Right lobe of liver (tissue), 6 donors: Measurements from ENCODE around the gene DUSP6. TPM values are rescaled to one million over a fixed set of nuclear protein-coding genes. Genes with fewer than 3 reads are reported as not detected.

ENCODE experiments used
- ATAC-seq, 4 donors: fragments of 200-7000 bp; cut with Tn5 transposase; one replicate each; pipeline ENCODE4 v1.9.1; 2020; ENCODE audit warnings: mild to moderate bottlenecking in 4 of 4, moderate library complexity in 4 of 4
- DNase-seq, 3 donors: peaks; one replicate each; pipeline ENCODE4 v3.0.0-alpha.2; 2020
- H3K27ac ChIP-seq, 3 donors: fragments of 200-600 bp; one replicate each; pipeline ENCODE4 v1.8.0; 2022
- H3K27me3 ChIP-seq, 2 donors: fragments of 200-600 bp; one replicate each; pipeline ENCODE4 v1.8.0; 2022
- H3K36me3 ChIP-seq, 4 donors: fragments of 200-600 bp; sonication (generic) in 1 of 4; one replicate each; pipeline versions ENCODE4 v1.5.1 to v1.8.0; 2017 to 2022; ENCODE audit warnings: control low read depth in 1 of 4
- H3K4me1 ChIP-seq, 4 donors: fragments of 200-600 bp; sonication (generic) in 1 of 4; one replicate each; pipeline versions ENCODE4 v1.5.1 to v1.8.0; 2017 to 2022; ENCODE audit warnings: control low read depth in 1 of 4
- H3K4me3 ChIP-seq, 3 donors: fragments of 200-600 bp; one replicate each; pipeline ENCODE4 v1.8.0; 2022
- H3K9me3 ChIP-seq, 4 donors: fragments of 200-600 bp; sonication (generic) in 1 of 4; one replicate each; pipeline versions ENCODE4 v1.5.1 to v1.8.0; 2017 to 2022; ENCODE audit warnings: control low read depth in 1 of 4
- POLR2A ChIP-seq: fragments of 450-650 bp; IDR thresholded peaks from one replicate; pipeline ENCODE4 v1.6.1; 2017; ENCODE audit warnings: antibody characterized with exemption, mild to moderate bottlenecking
- WGBS: methylation state at CpG from one replicate; pipeline ENCODE4 v1.1.6; 2018; ENCODE audit warnings: low coverage, low lambda C conversion rate; ENCODE audit not compliant: insufficient coverage; ENCODE audit errors: missing lambda C conversion rate; 5-methylcytosine and 5-hydroxymethylcytosine counted together
- intact Hi-C, 2 donors: fragments of 100-400 bp; cut with DNase I; formaldehyde crosslinking; loops; one replicate each; pipeline versions ENCODE4 v1.11.2 to v1.14.1; 2022
- total RNA-seq, 6 experiments: library from RNA; depleted of rRNA in 2 of 6; stranded (reverse); fragments of >200 nt in 2 of 6; fragmentation: NEBNext Ultra II Directional in 3 of 6; extraction: Animal tissue kit (Norgen Biotek cat#: 25700) in 3 of 6; gene quantifications; one replicate each; pipeline versions ENCODE4 v1.1.0 to v1.2.4, GENCODE V29; 2016 to 2023
- TF ChIP-seq, protein P1 (sequence below), 4 donors: fragments of 200-600 bp in 3 of 4; fragments of 450-650 bp in 1 of 4; IDR thresholded peaks; one replicate each; pipeline versions ENCODE4 v1.5.1 to v1.8.0; 2016 to 2022; ENCODE audit warnings: antibody characterized with exemption in 4 of 4, mild to moderate bottlenecking in 2 of 4
- donor health status: DM: no; HTN: yes; CAD: no.
- donor health status: DM: no; HTN: no; CAD: no.
- donor health status: DM: no; HTN: no; CAD: no.
- donor health status: DM: no; HTN: yes; CAD: no.
- donor health status: DM: no; HTN: yes; CAD: no.

The DUSP6 gene
- total RNA-seq, 6 experiments from 2014 or later, result 24.3 to 139 (median 50.4) TPM

DNA sequence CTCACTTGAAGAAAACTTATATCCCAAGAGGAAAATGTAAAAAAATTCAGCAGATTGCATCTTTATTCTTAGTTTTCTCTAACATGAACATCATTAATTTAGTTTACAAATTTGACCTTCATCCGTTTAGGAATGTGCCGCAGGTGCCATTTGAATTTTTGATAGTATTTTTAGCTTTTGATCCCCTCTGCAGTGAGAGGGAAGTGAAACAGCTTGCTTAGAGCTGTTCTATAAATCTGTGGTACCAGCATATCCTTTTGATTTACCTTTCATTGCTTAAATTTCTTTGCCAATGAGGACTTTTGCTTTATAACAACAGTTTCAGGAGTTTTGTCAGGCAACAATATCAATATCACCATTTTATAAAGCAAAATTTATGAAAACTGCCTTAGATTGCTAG lies 32.7 kb downstream of the DUSP6 start:
- no peak overlapping the region for H3K4me3 ChIP-seq
- TF ChIP-seq, protein P1, sequence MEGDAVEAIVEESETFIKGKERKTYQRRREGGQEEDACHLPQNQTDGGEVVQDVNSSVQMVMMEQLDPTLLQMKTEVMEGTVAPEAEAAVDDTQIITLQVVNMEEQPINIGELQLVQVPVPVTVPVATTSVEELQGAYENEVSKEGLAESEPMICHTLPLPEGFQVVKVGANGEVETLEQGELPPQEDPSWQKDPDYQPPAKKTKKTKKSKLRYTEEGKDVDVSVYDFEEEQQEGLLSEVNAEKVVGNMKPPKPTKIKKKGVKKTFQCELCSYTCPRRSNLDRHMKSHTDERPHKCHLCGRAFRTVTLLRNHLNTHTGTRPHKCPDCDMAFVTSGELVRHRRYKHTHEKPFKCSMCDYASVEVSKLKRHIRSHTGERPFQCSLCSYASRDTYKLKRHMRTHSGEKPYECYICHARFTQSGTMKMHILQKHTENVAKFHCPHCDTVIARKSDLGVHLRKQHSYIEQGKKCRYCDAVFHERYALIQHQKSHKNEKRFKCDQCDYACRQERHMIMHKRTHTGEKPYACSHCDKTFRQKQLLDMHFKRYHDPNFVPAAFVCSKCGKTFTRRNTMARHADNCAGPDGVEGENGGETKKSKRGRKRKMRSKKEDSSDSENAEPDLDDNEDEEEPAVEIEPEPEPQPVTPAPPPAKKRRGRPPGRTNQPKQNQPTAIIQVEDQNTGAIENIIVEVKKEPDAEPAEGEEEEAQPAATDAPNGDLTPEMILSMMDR (IDR thresholded peaks at IDR 0.05), result no peak
- TF ChIP-seq POLR2A, result no peak
- H3K9me3 ChIP-seq, result no peaks in the 10 kb centered on the region
- intact Hi-C loops, result no loop called here
- ATAC-seq, result no peak
- no peaks in the 10 kb centered on the region for H3K27me3 ChIP-seq
- DNase-seq, result no peak
- peaks cover 0 to 11% (median 2%) of the 10 kb centered on the region in 4 donors for H3K4me1 ChIP-seq
- H3K36me3 ChIP-seq, result no peaks in the 10 kb centered on the region
- no peak overlapping the region for H3K27ac ChIP-seq
- 72% methylated on average over 2 of the region's 2 CpGs for WGBS

DNA sequence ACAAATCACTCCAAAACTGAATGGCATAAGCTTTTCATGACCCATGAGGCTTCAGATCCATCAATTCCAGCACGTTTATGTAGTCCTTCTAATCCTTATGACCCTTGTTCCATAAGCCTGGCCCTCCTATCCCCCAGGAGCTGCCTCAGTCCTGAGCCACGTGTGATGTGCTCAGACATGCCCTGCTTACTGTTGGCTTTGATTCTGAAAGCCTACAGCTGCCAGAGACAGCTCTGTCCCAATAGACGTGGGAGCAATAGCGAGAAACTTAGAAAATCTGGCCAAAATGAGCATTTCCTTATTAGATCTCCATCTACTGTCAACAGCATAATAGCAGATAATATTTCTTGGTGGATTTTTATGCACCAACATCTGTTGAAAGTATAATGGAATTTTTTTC lies 33.2 kb downstream of the DUSP6 start:
- intact Hi-C loops, result no loop called here
- ATAC-seq (peak; percentile 75 to 84 (median 80)), DNase-seq (peak in 1 of 3 donors; percentile 55)
- Histone ChIP-seq H3K4me1 (peaks cover 0 to 11% (median 2%) of the 10 kb centered on the region in 4 donors), H3K27me3 (no peaks in the 10 kb centered on the region), H3K36me3 (no peaks in the 10 kb centered on the region), H3K4me3 (no peak overlapping the region), H3K27ac (no peak overlapping the region), H3K9me3 (no peaks in the 10 kb centered on the region)
- TF ChIP-seq POLR2A, result no peak
- TF ChIP-seq, protein P1 (IDR thresholded peaks at IDR 0.05), result no peak
- 31% methylated on average over 4 of the region's 4 CpGs for WGBS

DNA sequence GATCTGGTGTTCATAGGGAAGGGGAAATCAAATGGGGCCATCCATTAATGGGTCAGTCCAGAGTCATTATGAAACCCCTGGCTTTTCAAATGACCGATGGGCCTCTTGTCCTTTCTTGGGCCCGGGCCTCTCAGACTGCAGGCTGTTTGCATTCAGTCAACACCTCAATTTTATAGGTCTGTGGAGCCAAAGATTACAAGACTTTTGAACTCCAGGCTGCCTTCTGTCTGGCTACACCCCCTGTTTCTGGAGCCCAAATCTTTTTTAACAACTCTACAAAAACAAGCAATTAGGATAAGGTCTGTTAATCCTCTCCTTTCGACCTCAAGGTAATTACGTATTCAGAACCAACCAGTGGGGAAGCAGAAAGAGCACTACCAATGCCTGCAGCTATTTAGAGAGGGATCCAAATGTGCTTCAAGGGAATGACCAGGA lies 35.6 kb downstream of the DUSP6 start:
- intact Hi-C loops, result no loop called here
- no peaks in the 10 kb centered on the region for H3K27me3 ChIP-seq
- H3K27ac ChIP-seq, result no peak overlapping the region
- TF ChIP-seq, protein P1 (IDR thresholded peaks at IDR 0.05), result no peak
- TF ChIP-seq POLR2A, result no peak
- ATAC-seq, result peak; percentile 45 to 82 (median 76)
- H3K9me3 ChIP-seq, result no peaks in the 10 kb centered on the region
- no peak for DNase-seq
- no peak overlapping the region for H3K4me3 ChIP-seq
- H3K4me1 ChIP-seq, result peaks cover 0 to 7% (median 2%) of the 10 kb centered on the region in 4 donors
- no peaks in the 10 kb centered on the region for H3K36me3 ChIP-seq
- 42% methylated on average over 4 of the region's 4 CpGs for whole genome bisulfite sequencing

DNA sequence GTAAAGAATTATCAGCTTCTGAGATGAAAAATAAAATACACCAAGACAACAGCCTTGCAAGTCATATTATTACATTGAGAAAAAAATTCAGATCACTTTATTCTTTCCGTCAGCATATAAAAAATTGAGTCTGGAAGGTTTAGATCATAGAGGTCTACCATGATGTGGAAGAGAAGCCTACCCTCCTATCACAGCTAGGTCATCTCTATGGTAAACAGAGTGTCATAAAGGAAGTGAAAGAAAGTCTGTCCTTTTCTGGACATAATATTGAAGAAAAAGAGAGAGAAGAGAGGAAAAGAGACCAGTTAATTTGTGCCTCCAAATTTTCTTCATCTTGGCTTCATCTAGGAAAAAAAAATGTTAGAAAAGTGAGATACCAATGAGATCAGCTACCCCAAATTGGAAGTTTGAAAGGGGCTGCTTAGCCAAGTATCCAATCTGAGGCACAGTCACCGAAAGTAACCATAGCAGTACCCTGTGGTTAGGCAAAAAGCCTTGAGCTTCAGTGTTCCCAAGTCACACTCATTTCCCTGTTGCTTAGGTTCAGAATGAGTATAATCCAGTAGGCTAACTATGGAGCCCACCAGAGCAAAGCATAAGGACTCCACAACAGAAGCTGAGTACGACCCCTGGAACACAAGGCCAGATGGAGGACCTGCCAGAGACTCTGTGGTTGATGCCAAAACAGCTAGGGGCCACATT lies 38.1 kb downstream of the DUSP6 start:
- WGBS, result 85% methylated on average over 3 of the region's 3 CpGs
- Histone ChIP-seq H3K27me3 (no peaks in the 10 kb centered on the region), H3K4me1 (peaks cover 0 to 3% (median 0%) of the 10 kb centered on the region in 4 donors), H3K36me3 (no peaks in the 10 kb centered on the region), H3K4me3 (no peak overlapping the region), H3K27ac (no peak overlapping the region), H3K9me3 (no peaks in the 10 kb centered on the region)
- DNase-seq (no peak), ATAC-seq (no peak)
- intact Hi-C loops, result no loop called here
- TF ChIP-seq, protein P1 (IDR thresholded peaks at IDR 0.05), result no peak
- no peak for TF ChIP-seq POLR2A
